ENCODE data around the gene C6orf120. TPM values are rescaled to one million over a fixed set of nuclear protein-coding genes. Genes with fewer than 3 reads are reported as not detected.
A peak's percentile ranks its signal among the peaks of the same experiment; 100 is the strongest.

Gene C6orf120
- total RNA-seq, 1 experiment from 2014 or later: 17.6 TPM

DNA sequence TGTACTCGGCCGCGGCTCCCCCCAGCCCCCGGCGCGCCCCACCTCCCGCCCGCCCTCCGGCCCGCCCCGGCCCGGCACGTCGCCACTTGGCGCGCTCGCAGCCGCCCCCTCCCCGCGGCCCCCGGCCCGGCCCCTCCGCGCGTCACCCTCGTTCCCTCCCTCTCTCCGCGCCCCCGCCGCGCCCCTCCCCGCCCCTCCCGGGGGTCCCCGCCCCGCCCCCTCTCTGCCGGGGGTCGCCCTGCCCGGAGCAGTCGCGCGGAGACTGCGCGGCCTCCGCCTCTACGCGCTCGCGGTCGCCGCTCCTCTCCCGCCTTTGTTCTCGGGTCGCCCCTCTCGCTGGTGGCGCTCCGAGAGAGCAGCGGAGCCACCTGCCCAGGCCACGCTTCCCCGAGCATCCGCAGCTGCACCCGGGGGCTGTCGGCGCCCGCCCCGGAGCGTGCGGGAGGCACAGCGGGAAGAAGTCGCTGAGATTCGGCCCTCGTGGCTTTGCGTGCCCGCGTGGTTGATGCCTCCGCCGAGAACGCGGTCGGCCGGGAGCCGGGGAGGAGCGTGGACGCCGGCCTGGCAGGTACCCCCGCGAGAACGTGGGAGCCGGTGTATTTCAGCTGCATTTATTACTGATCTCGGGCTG is 22.7 kb downstream of the C6orf120 start, which contains the start of gene PHF10:
PHF10 (minus strand) TSS at position 7 of the 631 bp plus-strand sequence. CDS start 569 bp downstream, outside the sequence.
- DNase-seq (ENCODE audit: low spot score): no peak

DNA sequence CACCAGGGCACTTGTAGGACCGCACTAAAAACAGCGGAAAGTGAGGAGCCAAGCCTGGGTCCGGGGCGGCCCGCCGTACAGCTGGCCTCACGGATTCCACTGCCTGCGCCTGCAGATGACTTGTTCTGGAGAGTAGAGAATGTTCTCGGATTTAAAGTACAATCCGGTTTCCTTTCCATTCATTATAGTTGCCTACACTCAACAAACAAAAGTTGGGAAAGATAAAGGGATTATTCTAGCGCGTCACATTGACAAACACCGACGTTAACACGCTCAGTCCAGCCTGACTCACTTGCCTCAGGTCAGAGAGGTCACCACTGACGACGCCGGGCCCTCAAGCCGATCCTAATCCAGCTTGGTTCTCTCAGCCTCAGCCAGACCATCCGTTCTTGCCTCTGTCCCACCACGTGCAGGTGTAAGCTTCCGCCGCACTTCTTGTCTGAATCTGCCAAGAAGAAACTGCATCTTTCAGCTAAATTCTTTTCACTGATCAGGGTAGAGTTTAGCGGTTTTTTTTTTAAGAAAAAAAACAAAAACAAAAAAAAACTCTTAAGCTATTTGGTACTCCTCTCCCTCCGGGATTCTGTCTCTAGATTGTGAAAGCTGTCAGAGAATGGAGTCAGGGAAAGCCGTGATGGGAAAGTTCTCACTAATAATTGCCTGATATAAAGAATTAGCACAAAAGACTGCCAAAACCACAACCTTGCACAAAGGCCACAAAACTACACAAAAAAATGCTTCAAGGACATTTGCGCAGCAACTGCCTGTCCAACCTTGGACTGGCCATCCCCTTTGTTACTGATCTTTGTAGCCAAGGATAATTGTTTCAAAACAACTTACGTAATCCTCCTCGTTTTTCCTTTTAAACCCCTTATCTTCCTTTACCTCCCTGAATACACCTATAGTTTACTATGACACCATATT is 23.5 kb downstream of the C6orf120 start:
- no peak for DNase-seq (ENCODE audit: low spot score)

DNA sequence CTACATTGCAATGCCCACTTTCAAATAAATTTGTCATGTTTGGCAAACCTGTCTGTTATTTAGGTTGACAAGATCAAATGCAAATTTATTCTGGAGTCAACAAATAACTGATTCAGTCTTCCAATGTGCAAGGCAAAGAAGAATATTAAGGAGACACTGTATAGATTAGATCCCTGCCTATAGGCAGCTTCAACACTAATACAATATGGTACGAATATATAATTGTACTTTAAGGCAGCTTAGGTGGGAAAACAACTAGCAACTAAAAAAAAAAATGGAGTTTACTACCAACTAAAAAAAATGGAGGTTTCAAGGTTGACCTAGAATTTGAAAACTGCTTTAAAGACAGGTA is 24.1 kb downstream of the C6orf120 start:
- DNase-seq (ENCODE audit: low spot score): no peak

DNA sequence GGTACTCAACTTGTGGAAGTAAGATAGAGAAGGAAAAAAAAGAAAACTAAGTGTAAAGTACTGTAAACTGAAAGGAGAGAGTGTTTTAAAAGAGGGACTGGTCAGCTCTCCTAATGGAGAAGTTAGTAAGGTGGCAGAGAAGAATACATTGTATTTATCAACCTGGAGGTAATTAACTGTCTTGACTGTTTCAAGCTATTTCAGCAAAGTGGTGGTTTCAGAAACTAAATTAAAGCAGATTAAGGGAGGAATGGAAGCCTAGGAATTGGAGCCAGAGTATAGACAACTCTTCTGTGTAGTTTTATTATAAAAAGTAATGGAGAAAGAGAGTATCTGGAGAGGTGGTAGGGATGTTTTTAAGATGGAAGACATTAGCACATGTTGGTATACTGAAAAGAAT is 25.0 kb downstream of the C6orf120 start:
- DNase-seq (ENCODE audit: low spot score): no peak

DNA sequence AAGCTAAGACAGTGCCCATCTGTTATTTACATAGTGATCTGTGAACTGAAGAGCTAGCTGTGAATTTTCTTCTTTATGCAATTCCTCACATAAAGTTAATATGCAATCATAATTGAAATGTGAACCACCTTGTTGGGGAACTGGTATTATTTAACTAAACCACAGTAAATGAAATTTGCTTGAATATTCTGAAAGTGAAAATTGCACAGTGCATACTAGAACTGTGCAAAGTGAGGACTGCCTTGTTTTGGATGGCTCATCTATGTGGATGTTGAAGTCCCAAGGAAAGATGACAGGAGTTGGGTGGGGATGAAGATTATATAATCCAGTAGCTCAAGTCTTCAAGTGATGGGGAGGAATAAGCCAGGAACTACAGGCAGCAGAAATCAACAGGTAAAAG is 28.0 kb downstream of the C6orf120 start:
- DNase-seq (ENCODE audit: low spot score): no peak

DNA sequence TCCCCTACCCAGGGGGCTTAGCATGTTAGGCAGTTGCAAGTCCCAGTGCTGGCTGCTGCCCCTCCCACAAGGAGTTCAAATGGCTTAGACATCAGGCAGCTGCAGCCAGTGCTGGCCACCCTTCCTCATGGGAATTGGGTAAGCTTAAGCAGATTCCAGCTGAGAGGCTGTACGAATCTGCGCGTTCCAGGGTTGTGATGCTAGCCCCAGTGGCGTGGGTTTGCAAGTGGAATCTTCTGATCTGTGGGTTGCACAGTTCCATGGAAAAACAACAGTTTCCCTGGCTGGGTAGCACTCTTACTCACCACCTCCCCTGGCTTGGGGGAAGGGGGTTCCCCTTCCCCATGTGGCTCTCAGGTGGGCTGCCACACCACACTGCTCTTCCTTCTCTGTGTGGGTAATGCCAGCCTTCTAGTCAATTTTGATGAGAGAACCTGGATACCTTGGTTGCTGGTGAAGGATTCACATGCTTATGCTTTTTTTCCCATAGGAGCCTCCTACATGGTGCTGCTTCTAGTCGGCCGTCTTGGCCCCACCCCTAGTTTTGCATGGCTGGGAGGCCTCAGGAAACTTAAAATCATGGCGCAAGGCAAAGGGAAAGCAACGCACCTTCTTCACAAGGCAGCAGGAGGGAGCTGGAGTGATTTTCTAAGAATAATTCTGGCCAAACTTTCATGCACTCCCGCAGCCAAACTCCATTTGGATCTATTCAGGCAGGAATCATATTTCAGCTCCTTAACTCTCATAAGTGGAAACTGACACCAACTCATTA is 36.5 kb downstream of the C6orf120 start:
- no peak for DNase-seq (ENCODE audit: low spot score)

DNA sequence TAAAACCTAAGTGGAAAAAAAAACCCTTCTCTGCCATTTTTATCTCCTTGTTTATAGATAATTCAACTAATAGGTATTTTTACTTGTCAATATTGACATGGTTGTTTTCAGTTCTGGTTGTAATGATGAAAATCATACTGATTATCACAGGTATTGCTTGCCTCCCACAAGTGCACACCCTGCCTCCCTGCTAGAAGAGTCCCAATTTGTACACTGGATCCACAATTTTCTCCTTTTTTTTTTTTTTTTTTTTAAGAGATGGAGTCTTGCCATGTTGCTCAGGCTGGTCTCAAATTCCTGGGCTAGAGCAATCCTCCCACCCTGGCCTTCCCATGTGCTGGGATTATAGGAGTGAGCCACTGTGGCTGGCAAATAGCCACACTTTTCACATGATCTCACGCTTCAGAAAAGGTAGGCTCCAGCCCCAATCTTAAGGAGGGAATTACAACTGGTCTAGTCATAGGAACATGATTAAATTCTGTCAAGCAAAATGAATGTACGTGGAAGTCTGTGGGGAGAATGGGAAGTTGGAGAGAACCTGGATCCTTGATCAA is 37.1 kb downstream of the C6orf120 start:
- no peak for DNase-seq (ENCODE audit: low spot score)

DNA sequence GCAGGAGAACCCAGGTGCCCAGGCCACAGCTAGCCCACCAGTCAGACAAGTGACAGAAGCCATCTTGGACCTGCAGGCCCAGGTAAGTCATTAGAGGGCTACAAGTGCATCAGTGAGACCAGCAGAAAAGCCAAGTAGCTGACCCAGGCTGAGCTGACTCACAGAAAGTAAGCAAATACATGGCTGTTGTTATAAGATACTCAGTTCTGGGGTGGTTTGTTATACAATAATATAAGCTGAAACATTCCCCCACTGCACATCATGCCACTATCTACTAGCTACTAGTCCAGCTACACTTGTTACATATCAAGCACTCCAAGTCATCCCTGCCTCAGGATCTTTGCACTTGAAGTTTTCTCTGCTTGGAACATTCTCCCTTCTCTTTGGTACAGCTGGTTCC is 39.4 kb downstream of the C6orf120 start:
- DNase-seq (ENCODE audit: low spot score): no peak

DNA sequence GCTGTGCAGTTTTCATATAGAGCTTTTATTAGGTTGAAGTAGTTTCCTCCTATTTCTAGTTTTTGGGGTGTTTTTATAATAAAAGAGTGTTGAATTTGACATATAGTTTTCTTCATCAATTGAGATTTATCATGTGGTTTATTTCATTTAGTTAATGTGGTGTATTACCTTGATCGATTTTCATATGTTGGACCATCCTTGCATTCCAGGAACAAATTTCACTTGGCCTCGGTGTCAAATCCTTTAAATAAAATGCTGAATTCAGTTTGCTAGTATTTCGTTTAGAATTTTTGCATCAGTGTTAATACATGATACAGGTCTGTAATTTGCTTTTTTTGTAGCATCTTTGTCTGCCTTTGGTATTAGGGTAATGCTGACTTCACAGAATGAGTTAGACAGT is 43.5 kb downstream of the C6orf120 start:
- no peak for DNase-seq (ENCODE audit: low spot score)

DNA sequence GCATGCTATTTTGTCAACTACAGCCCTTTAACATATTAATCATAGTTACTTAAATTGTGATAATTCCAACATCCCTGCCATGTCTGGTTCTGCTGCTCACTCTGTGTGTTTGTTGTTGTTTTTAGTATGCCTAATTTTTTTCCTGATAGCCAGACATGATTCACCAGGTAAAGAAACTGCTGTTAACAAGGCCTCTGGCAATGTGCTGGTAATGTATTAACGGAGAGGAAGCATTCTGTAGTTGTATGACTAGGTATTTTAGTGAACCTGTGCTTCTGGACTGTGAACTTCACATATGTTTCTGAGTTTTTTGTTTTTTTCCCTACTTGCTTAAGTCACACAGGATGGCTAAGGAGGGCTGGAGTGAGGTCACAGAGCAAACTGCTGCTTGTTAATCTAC is 44.6 kb downstream of the C6orf120 start:
- no peak for DNase-seq (ENCODE audit: low spot score)

DNA sequence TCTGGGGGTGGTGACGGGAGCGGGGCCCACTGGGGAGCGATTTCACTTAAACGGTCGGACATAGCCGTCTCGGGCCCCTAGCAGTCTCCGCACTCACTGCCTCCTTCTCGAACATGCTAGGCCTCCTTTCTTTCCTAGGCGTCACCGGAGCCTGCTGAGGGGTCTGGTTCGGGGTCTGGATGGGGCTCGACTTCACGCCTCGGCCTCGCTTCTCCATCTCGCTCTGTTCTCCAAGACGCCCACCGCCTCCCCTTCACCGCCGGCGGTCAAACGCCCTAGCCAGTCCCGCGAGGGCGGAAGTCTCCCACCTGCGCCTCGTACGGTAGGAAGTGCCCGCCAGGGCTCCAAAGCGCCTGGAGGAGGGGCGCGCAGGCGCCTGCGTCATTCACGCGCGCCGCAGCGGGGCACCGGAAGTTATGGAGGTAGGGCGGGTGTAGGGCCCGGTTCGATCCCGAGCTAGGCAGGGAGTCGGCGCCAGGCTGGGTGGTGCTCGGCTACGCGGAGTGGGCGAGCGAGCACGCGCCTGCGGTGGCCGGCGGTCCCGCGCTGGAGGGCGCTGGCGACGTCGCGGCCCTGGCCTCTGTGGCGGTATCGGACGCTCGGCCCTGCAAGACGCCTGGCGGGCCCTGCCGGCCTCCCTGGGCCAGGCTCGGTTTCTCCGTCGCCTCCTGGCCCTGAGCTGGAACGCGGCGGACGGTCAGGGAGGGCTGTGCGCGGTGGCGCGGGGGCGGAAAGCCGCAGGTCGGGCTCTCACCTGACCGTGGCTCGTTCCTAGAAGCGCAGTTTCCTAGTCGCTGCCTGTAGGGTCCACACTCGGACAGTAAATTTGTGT is 49.5 kb downstream of the C6orf120 start, which contains the start of the genes DYNLT2 and ERMARD:
DYNLT2 (minus strand) TSS at position 331 of the 832 bp plus-strand sequence; CDS start at position 217, 114 bp downstream.
ERMARD (plus strand) TSS at position 381 of the 832 bp plus-strand sequence; CDS start at position 417, 36 bp downstream.
- DNase-seq (ENCODE audit: low spot score): peak; percentile 77

DNA sequence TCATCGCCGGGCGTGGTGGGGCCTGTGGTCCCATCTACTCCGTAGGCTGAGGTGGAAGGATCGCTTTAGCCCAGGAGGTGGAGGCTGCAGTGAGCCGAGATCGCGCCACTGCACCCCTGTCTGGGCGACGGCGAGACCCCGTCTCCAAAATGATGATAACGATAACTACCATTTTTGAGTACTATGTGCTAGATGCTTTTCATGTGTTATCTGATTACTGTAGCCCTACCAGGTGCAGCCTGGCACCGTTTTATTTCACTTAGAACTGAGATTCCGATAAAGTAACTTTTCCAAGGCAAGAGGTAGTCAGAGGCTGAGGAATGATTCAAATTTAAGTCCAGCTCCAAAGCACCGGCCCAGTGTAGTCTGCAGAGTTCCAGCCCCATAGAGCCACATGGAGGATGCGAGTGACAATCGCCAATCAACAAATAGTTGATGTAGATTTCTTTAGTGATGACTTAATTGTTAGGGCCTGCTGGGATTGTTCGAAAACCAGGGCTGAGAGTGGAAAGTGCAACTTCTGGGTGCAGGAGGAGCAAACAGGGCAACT is 50.2 kb downstream of the C6orf120 start:
- no peak for DNase-seq (ENCODE audit: low spot score)

Other genes with a start within 250 kb of the C6orf120 start
- gene WDR27, start 97 bp upstream of the C6orf120 start, total RNA-seq (2014; rRNA removed; shearing (Covaris generic)): 3.7 and 5.0 TPM in 2 replicates
- gene PHF10, start 22.4 kb downstream of the C6orf120 start, total RNA-seq (2014; rRNA removed; shearing (Covaris generic)): 12.1 and 12.6 TPM in 2 replicates
- gene DYNLT2, start 49.4 kb downstream of the C6orf120 start, total RNA-seq (2014; rRNA removed; shearing (Covaris generic)): 0.50 and 1.3 TPM in 2 replicates
- gene ERMARD, start 49.5 kb downstream of the C6orf120 start, total RNA-seq (2014; rRNA removed; shearing (Covaris generic)): 13.4 and 22.9 TPM in 2 replicates